ENCODE data around the gene XDH.

The XDH gene

DNA sequence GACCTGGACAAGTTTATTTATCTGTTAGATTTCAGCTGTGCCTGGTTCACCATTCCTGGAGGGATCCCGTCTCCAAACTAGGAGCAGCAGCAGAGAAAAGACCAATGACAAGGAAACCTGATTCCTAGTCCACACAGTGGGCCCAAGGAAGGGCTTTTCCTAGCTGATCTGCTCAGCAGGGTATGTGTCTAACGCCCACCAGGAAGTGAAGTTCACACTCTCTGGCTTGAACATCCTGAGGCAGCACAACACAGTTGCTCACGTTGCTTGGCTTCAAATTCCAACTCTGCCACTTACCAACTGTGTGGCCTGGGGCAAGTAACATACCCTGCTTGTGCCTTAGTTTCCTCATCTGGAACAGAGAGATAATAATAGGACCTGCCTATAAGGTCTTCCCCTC, 42.9 kb downstream of the XDH start:
- TF ChIP-seq GABPA (IDR thresholded peaks at IDR 0.05; ENCODE audit: low read depth) (no peak), POLR2AphosphoS5 (IDR thresholded peaks at IDR 0.05; ENCODE audit: low read depth) (no peak), SPI1 (IDR thresholded peaks at IDR 0.05; ENCODE audit: borderline replicate concordance, low read depth) (no peak)
- TF ChIP-seq, protein P1, sequence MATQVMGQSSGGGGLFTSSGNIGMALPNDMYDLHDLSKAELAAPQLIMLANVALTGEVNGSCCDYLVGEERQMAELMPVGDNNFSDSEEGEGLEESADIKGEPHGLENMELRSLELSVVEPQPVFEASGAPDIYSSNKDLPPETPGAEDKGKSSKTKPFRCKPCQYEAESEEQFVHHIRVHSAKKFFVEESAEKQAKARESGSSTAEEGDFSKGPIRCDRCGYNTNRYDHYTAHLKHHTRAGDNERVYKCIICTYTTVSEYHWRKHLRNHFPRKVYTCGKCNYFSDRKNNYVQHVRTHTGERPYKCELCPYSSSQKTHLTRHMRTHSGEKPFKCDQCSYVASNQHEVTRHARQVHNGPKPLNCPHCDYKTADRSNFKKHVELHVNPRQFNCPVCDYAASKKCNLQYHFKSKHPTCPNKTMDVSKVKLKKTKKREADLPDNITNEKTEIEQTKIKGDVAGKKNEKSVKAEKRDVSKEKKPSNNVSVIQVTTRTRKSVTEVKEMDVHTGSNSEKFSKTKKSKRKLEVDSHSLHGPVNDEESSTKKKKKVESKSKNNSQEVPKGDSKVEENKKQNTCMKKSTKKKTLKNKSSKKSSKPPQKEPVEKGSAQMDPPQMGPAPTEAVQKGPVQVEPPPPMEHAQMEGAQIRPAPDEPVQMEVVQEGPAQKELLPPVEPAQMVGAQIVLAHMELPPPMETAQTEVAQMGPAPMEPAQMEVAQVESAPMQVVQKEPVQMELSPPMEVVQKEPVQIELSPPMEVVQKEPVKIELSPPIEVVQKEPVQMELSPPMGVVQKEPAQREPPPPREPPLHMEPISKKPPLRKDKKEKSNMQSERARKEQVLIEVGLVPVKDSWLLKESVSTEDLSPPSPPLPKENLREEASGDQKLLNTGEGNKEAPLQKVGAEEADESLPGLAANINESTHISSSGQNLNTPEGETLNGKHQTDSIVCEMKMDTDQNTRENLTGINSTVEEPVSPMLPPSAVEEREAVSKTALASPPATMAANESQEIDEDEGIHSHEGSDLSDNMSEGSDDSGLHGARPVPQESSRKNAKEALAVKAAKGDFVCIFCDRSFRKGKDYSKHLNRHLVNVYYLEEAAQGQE (IDR thresholded peaks at IDR 0.05; ENCODE audit: insufficient replicate concordance, low read depth), result no peak
- TF ChIP-seq, protein P2, sequence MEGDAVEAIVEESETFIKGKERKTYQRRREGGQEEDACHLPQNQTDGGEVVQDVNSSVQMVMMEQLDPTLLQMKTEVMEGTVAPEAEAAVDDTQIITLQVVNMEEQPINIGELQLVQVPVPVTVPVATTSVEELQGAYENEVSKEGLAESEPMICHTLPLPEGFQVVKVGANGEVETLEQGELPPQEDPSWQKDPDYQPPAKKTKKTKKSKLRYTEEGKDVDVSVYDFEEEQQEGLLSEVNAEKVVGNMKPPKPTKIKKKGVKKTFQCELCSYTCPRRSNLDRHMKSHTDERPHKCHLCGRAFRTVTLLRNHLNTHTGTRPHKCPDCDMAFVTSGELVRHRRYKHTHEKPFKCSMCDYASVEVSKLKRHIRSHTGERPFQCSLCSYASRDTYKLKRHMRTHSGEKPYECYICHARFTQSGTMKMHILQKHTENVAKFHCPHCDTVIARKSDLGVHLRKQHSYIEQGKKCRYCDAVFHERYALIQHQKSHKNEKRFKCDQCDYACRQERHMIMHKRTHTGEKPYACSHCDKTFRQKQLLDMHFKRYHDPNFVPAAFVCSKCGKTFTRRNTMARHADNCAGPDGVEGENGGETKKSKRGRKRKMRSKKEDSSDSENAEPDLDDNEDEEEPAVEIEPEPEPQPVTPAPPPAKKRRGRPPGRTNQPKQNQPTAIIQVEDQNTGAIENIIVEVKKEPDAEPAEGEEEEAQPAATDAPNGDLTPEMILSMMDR (IDR thresholded peaks at IDR 0.05; ENCODE audit: insufficient read depth, low read length), result no peak
- H3K27me3 ChIP-seq (ENCODE audit: insufficient read depth, poor library complexity, severe bottlenecking), result no peaks in the 10 kb centered on the region
- no peak for DNase-seq (ENCODE audit: low read depth in 1 of 2, low spot score in 1 of 2)
- no peak overlapping the region for H3K27ac ChIP-seq (replicated peaks)
- H3K4me3 ChIP-seq (replicated peaks; ENCODE audit: insufficient read depth, low read length), result no peak overlapping the region

DNA sequence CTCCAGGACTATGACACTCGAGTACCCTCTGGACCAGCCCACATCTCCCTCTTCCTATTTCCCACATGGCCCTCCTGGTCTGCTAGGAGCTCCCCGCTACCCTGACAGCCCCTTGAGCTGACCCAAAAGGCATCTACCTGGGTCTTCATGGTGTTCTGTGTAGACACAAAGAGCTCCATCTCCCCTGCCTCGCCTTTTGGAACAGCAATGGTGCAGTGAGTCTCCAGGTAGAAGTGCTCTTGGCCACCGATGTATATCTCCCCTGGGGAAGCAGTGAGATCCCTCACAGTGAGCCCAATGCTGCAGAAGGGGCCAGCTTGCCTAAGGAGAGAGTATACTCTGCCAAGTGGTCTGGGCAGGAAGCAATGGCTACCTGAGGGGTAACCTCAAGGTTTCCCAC, 47.8 kb downstream of the XDH start:
- Histone ChIP-seq H3K27ac (replicated peaks) (no peak overlapping the region), H3K27me3 (ENCODE audit: insufficient read depth, poor library complexity, severe bottlenecking) (no peaks in the 10 kb centered on the region), H3K4me3 (replicated peaks; ENCODE audit: insufficient read depth, low read length) (no peak overlapping the region)
- no peak for DNase-seq (ENCODE audit: low read depth in 1 of 2, low spot score in 1 of 2)
- no peak for TF ChIP-seq GABPA (IDR thresholded peaks at IDR 0.05; ENCODE audit: low read depth)
- TF ChIP-seq, protein P2 (IDR thresholded peaks at IDR 0.05; ENCODE audit: insufficient read depth, low read length), result no peak
- TF ChIP-seq SPI1 (IDR thresholded peaks at IDR 0.05; ENCODE audit: borderline replicate concordance, low read depth), result no peak
- TF ChIP-seq, protein P1 (IDR thresholded peaks at IDR 0.05; ENCODE audit: insufficient replicate concordance, low read depth), result no peak
- TF ChIP-seq POLR2AphosphoS5 (IDR thresholded peaks at IDR 0.05; ENCODE audit: low read depth), result no peak

DNA sequence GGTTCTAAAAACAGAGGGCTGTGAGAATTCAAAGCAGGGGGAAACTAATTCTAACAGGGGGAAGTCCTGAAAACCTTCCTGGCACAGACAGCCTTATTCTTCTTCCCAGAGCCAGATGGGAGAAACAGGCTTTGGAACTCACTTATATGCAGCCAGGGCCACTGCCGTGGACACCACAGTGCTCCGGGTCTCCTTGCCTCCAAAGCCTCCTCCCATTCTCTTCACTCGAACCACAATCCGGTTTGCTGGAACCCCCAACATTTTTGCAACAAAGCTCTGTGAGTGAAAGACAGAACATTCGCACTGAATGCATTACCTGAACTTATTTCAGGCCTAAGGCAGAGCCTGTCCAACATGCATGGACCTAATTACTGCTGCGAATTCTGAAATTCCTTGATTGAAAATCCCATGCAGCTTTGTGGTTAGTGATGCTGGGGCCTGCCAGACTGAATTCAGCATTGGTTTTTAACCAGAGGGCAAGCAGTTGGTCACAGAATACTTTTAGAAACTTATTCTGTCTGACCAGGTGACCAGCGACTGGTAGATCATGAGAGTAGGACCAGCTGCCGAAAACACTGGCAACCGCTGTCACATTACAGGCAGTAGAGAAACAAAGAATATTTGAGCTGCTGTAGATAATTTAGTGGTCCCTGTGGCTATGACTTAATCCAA, 48.6 kb downstream of the XDH start:
- TF ChIP-seq SPI1 (IDR thresholded peaks at IDR 0.05; ENCODE audit: borderline replicate concordance, low read depth) (no peak), GABPA (IDR thresholded peaks at IDR 0.05; ENCODE audit: low read depth) (no peak), POLR2AphosphoS5 (IDR thresholded peaks at IDR 0.05; ENCODE audit: low read depth) (no peak)
- TF ChIP-seq, protein P1 (IDR thresholded peaks at IDR 0.05; ENCODE audit: insufficient replicate concordance, low read depth), result no peak
- TF ChIP-seq, protein P2 (IDR thresholded peaks at IDR 0.05; ENCODE audit: insufficient read depth, low read length), result no peak
- H3K27me3 ChIP-seq (ENCODE audit: insufficient read depth, poor library complexity, severe bottlenecking), result peaks cover 4% of the 10 kb centered on the region
- H3K4me3 ChIP-seq (replicated peaks; ENCODE audit: insufficient read depth, low read length), result no peak overlapping the region
- H3K27ac ChIP-seq (replicated peaks), result no peak overlapping the region
- DNase-seq (ENCODE audit: low read depth in 1 of 2, low spot score in 1 of 2), result no peak

Data from HL-60 (cell line).